GM21825 (cell line): ENCODE measurements around the gene ZNF462.

Experiments used
- ATAC-seq: cut with Tn5 transposase; IDR thresholded peaks from one replicate; pipeline ENCODE4 v1.9.1; 2021; ENCODE audit warnings: mild to moderate bottlenecking, moderate library complexity; ENCODE audit not compliant: unreplicated experiment

ZNF462 gene

DNA sequence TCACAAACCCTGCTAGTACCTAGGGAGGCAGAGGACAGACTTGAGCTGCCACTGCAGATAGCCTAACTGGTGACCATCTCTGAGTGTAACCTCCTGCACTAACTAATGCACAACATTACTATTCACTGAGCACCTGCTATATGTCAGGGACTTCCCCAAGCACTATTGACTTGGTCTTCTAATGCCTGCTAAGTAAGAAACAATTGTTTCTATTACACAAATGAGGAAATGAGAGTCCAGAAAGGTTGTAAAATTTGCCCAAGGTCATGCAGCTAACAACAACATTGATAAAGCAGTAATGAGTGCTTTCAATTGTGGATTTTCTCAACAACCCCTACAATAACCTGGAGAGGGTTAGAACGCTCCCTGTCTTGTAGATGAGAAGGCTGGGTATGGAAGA is 183.7 kb downstream of the ZNF462 start:
- peak; percentile 92 for ATAC-seq

DNA sequence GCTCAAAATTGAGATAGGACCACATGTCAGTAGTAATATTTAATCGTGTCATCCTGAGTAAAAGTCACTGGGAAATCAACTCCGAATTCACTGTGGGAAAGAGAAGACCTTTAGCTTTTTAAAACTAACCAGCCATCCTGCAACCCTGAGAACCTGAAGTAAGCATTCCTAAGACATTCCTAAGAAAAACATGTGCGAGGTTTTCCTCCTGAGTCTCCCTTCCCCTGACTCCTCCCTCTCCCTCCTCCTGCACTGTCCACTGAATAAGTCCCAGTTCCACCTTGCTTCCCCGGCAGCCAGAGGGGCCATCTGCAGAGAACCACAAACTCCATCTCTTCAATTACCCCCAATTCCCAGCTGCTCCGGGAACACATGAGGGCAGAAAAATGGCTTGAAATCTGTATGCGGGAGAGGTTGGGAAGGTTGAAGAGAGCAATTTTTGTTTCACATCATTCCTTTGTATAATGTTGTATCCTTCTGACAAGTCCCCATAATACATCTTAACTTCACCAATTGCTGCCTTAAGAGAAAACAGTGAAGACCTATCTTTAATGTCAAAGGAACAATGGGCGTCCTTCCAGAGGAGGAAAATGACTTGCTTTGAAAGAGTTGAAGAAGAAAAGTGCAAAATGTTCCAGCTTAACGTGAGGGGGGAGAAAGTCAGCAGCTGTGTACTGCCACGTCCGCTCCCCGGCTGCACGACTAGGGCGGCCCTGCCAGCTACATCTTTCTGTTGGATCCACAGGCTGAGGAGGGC is 186.3 kb downstream of the ZNF462 start:
- no peak for ATAC-seq

- no peak for ATAC-seq
Measured at GRCh38 chr9:107049803-107050184, 186.8 kb downstream of the ZNF462 start.

- ATAC-seq: no peak
Measured at GRCh38 chr9:107051392-107051791, 188.4 kb downstream of the ZNF462 start.

DNA sequence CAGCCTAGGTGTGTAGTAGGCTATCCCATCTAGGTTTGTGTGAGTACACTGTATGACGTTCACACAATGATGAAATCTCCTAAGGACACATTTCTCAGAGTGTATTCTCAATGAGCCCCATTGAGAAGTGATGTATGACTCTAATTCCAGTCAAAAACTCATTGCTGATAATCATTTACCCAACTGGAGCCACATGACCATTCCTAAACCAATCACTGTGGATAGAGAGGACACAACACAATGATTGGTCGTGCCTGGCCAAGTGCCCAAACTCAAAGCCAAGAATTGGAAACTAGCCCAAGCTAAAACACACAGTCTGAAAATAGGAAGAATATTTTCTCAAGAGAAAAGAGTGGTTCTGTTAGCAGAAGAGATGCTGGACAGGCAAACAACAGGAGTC is 191.2 kb downstream of the ZNF462 start:
- no peak for ATAC-seq

- no peak for ATAC-seq
Measured at GRCh38 chr9:107059220-107059619, 196.3 kb downstream of the ZNF462 start.

GRCh38 chr9:107060062-107060461 is 197.1 kb downstream of the ZNF462 start:
- ATAC-seq: no peak
